K562 (cell line): ENCODE results near the gene NUP62. TPM values are rescaled to one million over a fixed set of nuclear protein-coding genes. Genes with fewer than 3 reads are reported as not detected.

Source experiments
- CCAR2 ChIP-seq: fragments of 200-400 bp; formaldehyde crosslinking; IDR thresholded peaks from 2 replicates; pipeline ENCODE4 v1.6.1; 2017; ENCODE audit warnings: mild to moderate bottlenecking, low read depth, low read length
- ERF ChIP-seq: fragments of 450-650 bp; formaldehyde crosslinking; IDR thresholded peaks from 2 replicates; pipeline ENCODE4 v1.4.0; 2020; ENCODE audit warnings: mild to moderate bottlenecking, mixed read lengths
- FUS ChIP-seq: fragments of 200-400 bp; formaldehyde crosslinking; optimal IDR thresholded peaks from 2 replicates; pipeline ENCODE3; 2017; ENCODE audit warnings: low read depth, low read length
- GTF2F1 ChIP-seq: IDR thresholded peaks from 2 replicates; pipeline ENCODE4 v1.6.1; 2011; ENCODE audit warnings: low read depth, low read length, improper control_type of control experiment
- HDAC1 ChIP-seq, 2 experiments: fragments of 450-650 bp; IDR thresholded peaks; 2 replicates each; pipeline ENCODE4 v1.6.1; 2016 to 2017; ENCODE audit warnings: inconsistent platforms in 1 of 2, mild to moderate bottlenecking in 1 of 2, moderate library complexity in 1 of 2
- JUNB ChIP-seq: fragments of 450-650 bp; formaldehyde crosslinking; conservative IDR thresholded peaks from 2 replicates; pipeline ENCODE4 v1.4.0; 2020; ENCODE audit warnings: mild to moderate bottlenecking
- L3MBTL2 ChIP-seq: fragments of 450-650 bp; IDR thresholded peaks from 2 replicates; pipeline ENCODE4 v1.6.1; 2016; ENCODE audit warnings: mild to moderate bottlenecking, moderate library complexity
- NRF1 ChIP-seq, 2 experiments: fragments of 450-650 bp; IDR thresholded peaks in 1 of 2; conservative IDR thresholded peaks in 1 of 2; 2 replicates each; pipeline ENCODE4 v1.6.1; 2014; ENCODE audit warnings: mild to moderate bottlenecking in 2 of 2
- POLR2B ChIP-seq: fragments of 450-650 bp; IDR thresholded peaks from 2 replicates; pipeline ENCODE4 v1.6.1; 2018; ENCODE audit warnings: low read depth; ENCODE audit not compliant: partially characterized antibody
- POLR3G ChIP-seq: IDR thresholded peaks from 2 replicates; pipeline ENCODE4 v1.6.1; 2011; ENCODE audit not compliant: insufficient read length, insufficient replicate concordance; ENCODE audit errors: extremely low read depth
- SIN3A ChIP-seq, 2 experiments: fragments of 150-350 bp in 1 of 2; IDR thresholded peaks; 2 replicates each; pipeline ENCODE4 v1.6.1; 2011 to 2016; ENCODE audit warnings: borderline replicate concordance in 2 of 2, low read depth in 2 of 2, low read length in 2 of 2, mild to moderate bottlenecking in 2 of 2, moderate library complexity in 2 of 2; ENCODE audit not compliant: control insufficient read depth in 1 of 2
- SPI1 ChIP-seq: IDR thresholded peaks from 2 replicates; pipeline ENCODE4 v1.6.1; 2011; ENCODE audit warnings: low read depth, low read length, control low read depth, borderline replicate concordance
- STAT5A ChIP-seq: IDR thresholded peaks from 2 replicates; pipeline ENCODE4 v1.6.1; 2012; ENCODE audit warnings: low read length, inconsistent platforms, borderline replicate concordance
- TBP ChIP-seq: optimal IDR thresholded peaks from 2 replicates; pipeline ENCODE3; 2011; ENCODE audit warnings: low read depth, low read length, improper control_type of control experiment
- TEAD2 ChIP-seq: fragments of 450-650 bp; IDR thresholded peaks from 2 replicates; pipeline ENCODE4 v1.6.1; 2016; ENCODE audit warnings: missing genetic modification characterization, control low read depth, missing compliant biosample characterization
- ZNF354B ChIP-seq: fragments of 250-450 bp; sonication (Bioruptor Pico); IDR thresholded peaks from 2 replicates; pipeline ENCODE4 v1.4.0; 2020
- ZNF586 ChIP-seq: fragments of 450-650 bp; formaldehyde crosslinking; conservative IDR thresholded peaks from 2 replicates; pipeline ENCODE4 v1.4.0; 2020; ENCODE audit warnings: mild to moderate bottlenecking, moderate library complexity
- ZNF695 ChIP-seq: fragments of 450-650 bp; formaldehyde crosslinking; IDR thresholded peaks from 2 replicates; pipeline ENCODE4 v1.4.0; 2020; ENCODE audit warnings: mild to moderate bottlenecking, moderate library complexity
- ZNF780A ChIP-seq: fragments of 250-450 bp; sonication (Bioruptor Pico); IDR thresholded peaks from 2 replicates; pipeline ENCODE4 v1.5.0; 2021; ENCODE audit warnings: mild to moderate bottlenecking
- polyA plus RNA-seq, 8 experiments: library from polyadenylated mRNA; depleted of rRNA in 4 of 8; stranded (reverse) in 5 of 8; unstranded in 3 of 8; fragments of >200 nt; fragmentation: Nextera tagmentation in 2 of 8; fragmentation: Illumina TruSeq in 1 of 8; extraction: Ambion mirVana in 2 of 8; extraction: Trizol in 1 of 8; gene quantifications; 2 replicates each; pipeline versions ENCODE4 v1.2.1 to v1.2.3, GENCODE V29; 2011 to 2014; ENCODE audit warnings: inconsistent platforms in 1 of 8, missing spikeins in 1 of 8
- total RNA-seq, 7 experiments: library from RNA; depleted of rRNA in 6 of 7; stranded (reverse); fragments of >200 nt in 6 of 7; fragmentation: Illumina TruSeq in 2 of 7; extraction: Trizol in 2 of 7; gene quantifications; 2 replicates each; pipeline versions ENCODE4 v1.2.1 to v1.2.3, GENCODE V29; 2011 to 2021; ENCODE audit warnings: low replicate concordance in 1 of 7
- TF ChIP-seq, protein P1 (sequence below): fragments of 450-650 bp; IDR thresholded peaks from 2 replicates; pipeline ENCODE4 v1.6.1; 2016; ENCODE audit warnings: missing biosample characterization, missing genetic modification characterization
- TF ChIP-seq, protein P2 (sequence below): fragments of 250-450 bp; sonication (Bioruptor Pico); IDR thresholded peaks from 2 replicates; pipeline ENCODE4 v1.5.0; 2020; ENCODE audit warnings: mild to moderate bottlenecking, borderline replicate concordance
- TF ChIP-seq, protein P3 (sequence below), 2 experiments: fragments of 450-650 bp in 1 of 2; IDR thresholded peaks; 2 replicates each; pipeline ENCODE4 v1.6.1; 2011 to 2017; ENCODE audit warnings: low read depth in 2 of 2, antibody characterized with exemption in 1 of 2, borderline replicate concordance in 1 of 2, low read length in 1 of 2, mild to moderate bottlenecking in 1 of 2, mixed read lengths in 1 of 2; ENCODE audit not compliant: control insufficient read depth in 1 of 2

NUP62 gene
- total and polyA plus RNA-seq, 9 of the 15 experiments (the other 6 are each of a cell fraction or from before 2014, with no cell fraction given), result 16.9 to 109 (median 66.0) TPM

DNA sequence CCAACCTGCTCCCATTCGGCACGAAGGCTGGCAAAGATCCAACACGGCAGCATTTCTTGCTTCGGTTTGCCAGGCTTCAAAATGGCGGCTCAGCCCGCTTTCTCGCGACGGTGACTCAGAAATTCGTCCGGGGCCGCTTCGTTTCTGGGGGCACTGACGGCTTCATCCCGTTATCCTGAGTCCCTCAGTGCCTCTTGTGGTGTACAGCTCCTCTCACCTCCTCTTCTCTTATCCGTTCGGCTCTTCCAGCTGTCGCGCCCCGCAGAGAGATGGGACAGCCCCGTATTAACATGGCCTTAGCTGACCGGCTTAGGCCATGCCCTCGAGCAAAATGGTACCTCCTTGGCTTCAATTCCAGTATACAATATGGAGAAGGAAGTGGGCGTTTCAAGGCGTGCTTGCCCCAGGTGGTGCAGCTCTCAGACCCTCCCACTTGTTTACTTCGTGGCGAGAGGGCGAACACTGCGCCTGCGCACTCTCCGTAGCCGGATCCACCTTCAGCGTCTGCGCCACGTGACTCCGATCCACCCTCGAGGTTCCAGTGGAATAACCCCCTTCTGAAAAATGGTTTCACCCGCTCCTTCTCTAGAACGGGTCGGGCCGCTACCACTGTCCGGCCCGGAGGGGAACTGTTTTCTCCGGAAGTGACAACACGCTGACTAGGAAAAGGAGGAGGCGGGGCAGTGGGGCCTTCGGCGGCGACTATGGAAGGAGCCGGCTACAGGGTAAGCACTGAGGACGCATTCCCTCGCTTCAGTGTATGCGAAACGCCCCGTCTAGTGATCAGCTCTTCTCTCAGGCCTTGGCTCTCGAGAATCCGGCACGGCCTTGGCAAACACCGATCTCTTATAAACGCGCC, 52.1 kb downstream of the NUP62 start, which contains the start of the genes AKT1S1 and TBC1D17 (continued):
- TF ChIP-seq SIN3A (IDR thresholded peaks at IDR 0.05; ENCODE audit: borderline replicate concordance in 2 of 2, control insufficient read depth in 1 of 2, low read depth in 2 of 2, low read length in 2 of 2), result peak in 1 of 2 experiments; percentile 64; a peak in 2 of 4 replicates
- no peak for TF ChIP-seq CCAR2
- no peak for TF ChIP-seq JUNB (CRISPR knock-in tag)
- TF ChIP-seq TBP, result peak; percentile 58
- TF ChIP-seq, protein P1, sequence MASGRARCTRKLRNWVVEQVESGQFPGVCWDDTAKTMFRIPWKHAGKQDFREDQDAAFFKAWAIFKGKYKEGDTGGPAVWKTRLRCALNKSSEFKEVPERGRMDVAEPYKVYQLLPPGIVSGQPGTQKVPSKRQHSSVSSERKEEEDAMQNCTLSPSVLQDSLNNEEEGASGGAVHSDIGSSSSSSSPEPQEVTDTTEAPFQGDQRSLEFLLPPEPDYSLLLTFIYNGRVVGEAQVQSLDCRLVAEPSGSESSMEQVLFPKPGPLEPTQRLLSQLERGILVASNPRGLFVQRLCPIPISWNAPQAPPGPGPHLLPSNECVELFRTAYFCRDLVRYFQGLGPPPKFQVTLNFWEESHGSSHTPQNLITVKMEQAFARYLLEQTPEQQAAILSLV (tag), result no peak
- TF ChIP-seq, protein P2, sequence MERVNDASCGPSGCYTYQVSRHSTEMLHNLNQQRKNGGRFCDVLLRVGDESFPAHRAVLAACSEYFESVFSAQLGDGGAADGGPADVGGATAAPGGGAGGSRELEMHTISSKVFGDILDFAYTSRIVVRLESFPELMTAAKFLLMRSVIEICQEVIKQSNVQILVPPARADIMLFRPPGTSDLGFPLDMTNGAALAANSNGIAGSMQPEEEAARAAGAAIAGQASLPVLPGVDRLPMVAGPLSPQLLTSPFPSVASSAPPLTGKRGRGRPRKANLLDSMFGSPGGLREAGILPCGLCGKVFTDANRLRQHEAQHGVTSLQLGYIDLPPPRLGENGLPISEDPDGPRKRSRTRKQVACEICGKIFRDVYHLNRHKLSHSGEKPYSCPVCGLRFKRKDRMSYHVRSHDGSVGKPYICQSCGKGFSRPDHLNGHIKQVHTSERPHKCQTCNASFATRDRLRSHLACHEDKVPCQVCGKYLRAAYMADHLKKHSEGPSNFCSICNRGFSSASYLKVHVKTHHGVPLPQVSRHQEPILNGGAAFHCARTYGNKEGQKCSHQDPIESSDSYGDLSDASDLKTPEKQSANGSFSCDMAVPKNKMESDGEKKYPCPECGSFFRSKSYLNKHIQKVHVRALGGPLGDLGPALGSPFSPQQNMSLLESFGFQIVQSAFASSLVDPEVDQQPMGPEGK (CRISPR knock-in tag), result no peak
- TF ChIP-seq SPI1, result peak; percentile 79
- TF ChIP-seq L3MBTL2, result peak; percentile 91
- TF ChIP-seq GTF2F1, result no peak
- TF ChIP-seq TEAD2 (tag), result no peak
- peak; percentile 76 for TF ChIP-seq POLR2B
- TF ChIP-seq, protein P3, sequence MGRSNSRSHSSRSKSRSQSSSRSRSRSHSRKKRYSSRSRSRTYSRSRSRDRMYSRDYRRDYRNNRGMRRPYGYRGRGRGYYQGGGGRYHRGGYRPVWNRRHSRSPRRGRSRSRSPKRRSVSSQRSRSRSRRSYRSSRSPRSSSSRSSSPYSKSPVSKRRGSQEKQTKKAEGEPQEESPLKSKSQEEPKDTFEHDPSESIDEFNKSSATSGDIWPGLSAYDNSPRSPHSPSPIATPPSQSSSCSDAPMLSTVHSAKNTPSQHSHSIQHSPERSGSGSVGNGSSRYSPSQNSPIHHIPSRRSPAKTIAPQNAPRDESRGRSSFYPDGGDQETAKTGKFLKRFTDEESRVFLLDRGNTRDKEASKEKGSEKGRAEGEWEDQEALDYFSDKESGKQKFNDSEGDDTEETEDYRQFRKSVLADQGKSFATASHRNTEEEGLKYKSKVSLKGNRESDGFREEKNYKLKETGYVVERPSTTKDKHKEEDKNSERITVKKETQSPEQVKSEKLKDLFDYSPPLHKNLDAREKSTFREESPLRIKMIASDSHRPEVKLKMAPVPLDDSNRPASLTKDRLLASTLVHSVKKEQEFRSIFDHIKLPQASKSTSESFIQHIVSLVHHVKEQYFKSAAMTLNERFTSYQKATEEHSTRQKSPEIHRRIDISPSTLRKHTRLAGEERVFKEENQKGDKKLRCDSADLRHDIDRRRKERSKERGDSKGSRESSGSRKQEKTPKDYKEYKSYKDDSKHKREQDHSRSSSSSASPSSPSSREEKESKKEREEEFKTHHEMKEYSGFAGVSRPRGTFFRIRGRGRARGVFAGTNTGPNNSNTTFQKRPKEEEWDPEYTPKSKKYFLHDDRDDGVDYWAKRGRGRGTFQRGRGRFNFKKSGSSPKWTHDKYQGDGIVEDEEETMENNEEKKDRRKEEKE (IDR thresholded peaks at IDR 0.05; ENCODE audit: borderline replicate concordance in 1 of 2, control insufficient read depth in 1 of 2, low read depth in 2 of 2, low read length in 1 of 2), result peak in 1 of 2 experiments; percentile 92; a peak in 2 of 4 replicates
- 0 out of 2 replicates have a peak, but pooled peaks have one; percentile 70 for TF ChIP-seq ZNF586 (CRISPR knock-in tag)
- TF ChIP-seq FUS, result no peak
- no peak for TF ChIP-seq ZNF695 (CRISPR knock-in tag)
- peak; percentile 98 to 99 for TF ChIP-seq NRF1 (conservative IDR thresholded peaks at IDR 0.05 in 1 of 2, IDR thresholded peaks at IDR 0.05 in 1 of 2)
- TF ChIP-seq POLR3G, result no peak
- TF ChIP-seq ZNF354B (CRISPR knock-in tag), result no peak
- TF ChIP-seq ZNF780A, result no peak
- TF ChIP-seq HDAC1 (IDR thresholded peaks at IDR 0.05), result peak in 1 of 2 experiments; percentile 13; a peak in 1 of 4 replicates
- no peak for TF ChIP-seq STAT5A
- peak; percentile 87; the same call in 1 of the 2 replicates for TF ChIP-seq ERF
